ENCODE measurements around the gene LGR4. TPM values are rescaled to one million over a fixed set of nuclear protein-coding genes. Genes with fewer than 3 reads are reported as not detected.

The LGR4 gene
- total and polyA plus RNA-seq, 2 of the 13 experiments (the other 11 are each of a cell fraction or from before 2014, with no cell fraction given): 42.1 to 68.7 TPM

GRCh38 chr11:27330633-27331270 is 141.8 kb downstream of the LGR4 start (continued):
- TF ChIP-seq ZNF34 (CRISPR knock-in tag; IDR thresholded peaks at IDR 0.05; ENCODE audit: borderline replicate concordance): no peak
- no peak for TF ChIP-seq SIX4 (CRISPR knock-in tag; IDR thresholded peaks at IDR 0.05)
- no peak for TF ChIP-seq RNF219 (CRISPR knock-in tag; IDR thresholded peaks at IDR 0.05)
- peak; percentile 86 for TF ChIP-seq FOXA3 (CRISPR knock-in tag; IDR thresholded peaks at IDR 0.05)
- peak; percentile 57 for TF ChIP-seq ASH2L (IDR thresholded peaks at IDR 0.05; ENCODE audit: insufficient read length, low read depth, low read length)
- TF ChIP-seq STAG1 (CRISPR knock-in tag; IDR thresholded peaks at IDR 0.05): no peak
- no peak for TF ChIP-seq THYN1 (CRISPR knock-in tag; IDR thresholded peaks at IDR 0.05; ENCODE audit: borderline replicate concordance, low read depth)
- TF ChIP-seq ZNF501 (CRISPR knock-in tag; IDR thresholded peaks at IDR 0.05): no peak
- TF ChIP-seq RAD21 (CRISPR knock-in tag; IDR thresholded peaks at IDR 0.05): no peak
- peak; percentile 96 for TF ChIP-seq TCF7 (IDR thresholded peaks at IDR 0.05; ENCODE audit: low read depth)
- TF ChIP-seq, protein P1, sequence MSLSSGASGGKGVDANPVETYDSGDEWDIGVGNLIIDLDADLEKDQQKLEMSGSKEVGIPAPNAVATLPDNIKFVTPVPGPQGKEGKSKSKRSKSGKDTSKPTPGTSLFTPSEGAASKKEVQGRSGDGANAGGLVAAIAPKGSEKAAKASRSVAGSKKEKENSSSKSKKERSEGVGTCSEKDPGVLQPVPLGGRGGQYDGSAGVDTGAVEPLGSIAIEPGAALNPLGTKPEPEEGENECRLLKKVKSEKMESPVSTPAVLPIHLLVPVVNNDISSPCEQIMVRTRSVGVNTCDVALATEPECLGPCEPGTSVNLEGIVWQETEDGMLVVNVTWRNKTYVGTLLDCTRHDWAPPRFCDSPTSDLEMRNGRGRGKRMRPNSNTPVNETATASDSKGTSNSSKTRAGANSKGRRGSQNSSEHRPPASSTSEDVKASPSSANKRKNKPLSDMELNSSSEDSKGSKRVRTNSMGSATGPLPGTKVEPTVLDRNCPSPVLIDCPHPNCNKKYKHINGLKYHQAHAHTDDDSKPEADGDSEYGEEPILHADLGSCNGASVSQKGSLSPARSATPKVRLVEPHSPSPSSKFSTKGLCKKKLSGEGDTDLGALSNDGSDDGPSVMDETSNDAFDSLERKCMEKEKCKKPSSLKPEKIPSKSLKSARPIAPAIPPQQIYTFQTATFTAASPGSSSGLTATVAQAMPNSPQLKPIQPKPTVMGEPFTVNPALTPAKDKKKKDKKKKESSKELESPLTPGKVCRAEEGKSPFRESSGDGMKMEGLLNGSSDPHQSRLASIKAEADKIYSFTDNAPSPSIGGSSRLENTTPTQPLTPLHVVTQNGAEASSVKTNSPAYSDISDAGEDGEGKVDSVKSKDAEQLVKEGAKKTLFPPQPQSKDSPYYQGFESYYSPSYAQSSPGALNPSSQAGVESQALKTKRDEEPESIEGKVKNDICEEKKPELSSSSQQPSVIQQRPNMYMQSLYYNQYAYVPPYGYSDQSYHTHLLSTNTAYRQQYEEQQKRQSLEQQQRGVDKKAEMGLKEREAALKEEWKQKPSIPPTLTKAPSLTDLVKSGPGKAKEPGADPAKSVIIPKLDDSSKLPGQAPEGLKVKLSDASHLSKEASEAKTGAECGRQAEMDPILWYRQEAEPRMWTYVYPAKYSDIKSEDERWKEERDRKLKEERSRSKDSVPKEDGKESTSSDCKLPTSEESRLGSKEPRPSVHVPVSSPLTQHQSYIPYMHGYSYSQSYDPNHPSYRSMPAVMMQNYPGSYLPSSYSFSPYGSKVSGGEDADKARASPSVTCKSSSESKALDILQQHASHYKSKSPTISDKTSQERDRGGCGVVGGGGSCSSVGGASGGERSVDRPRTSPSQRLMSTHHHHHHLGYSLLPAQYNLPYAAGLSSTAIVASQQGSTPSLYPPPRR (CRISPR knock-in tag; IDR thresholded peaks at IDR 0.05; ENCODE audit: borderline replicate concordance): peak; percentile 77
- no peak for TF ChIP-seq MATR3 (CRISPR knock-in tag; IDR thresholded peaks at IDR 0.05)
- TF ChIP-seq NFE2L2 (IDR thresholded peaks at IDR 0.05; ENCODE audit: low read length): no peak
- TF ChIP-seq NFRKB (IDR thresholded peaks at IDR 0.05): no peak
- TF ChIP-seq ZNF10 (CRISPR knock-in tag; IDR thresholded peaks at IDR 0.05; ENCODE audit: borderline replicate concordance, low read depth): no peak
- no peak for TF ChIP-seq KDM3A (CRISPR knock-in tag; IDR thresholded peaks at IDR 0.05; ENCODE audit: low read depth)
- TF ChIP-seq ZNF337 (CRISPR knock-in tag; IDR thresholded peaks at IDR 0.05; ENCODE audit: borderline replicate concordance, low read depth): no peak
- TF ChIP-seq NCOR1 (IDR thresholded peaks at IDR 0.05; ENCODE audit: borderline replicate concordance, low read length): peak; percentile 55; the same call in 1 of the 2 replicates
- TF ChIP-seq, protein P2, sequence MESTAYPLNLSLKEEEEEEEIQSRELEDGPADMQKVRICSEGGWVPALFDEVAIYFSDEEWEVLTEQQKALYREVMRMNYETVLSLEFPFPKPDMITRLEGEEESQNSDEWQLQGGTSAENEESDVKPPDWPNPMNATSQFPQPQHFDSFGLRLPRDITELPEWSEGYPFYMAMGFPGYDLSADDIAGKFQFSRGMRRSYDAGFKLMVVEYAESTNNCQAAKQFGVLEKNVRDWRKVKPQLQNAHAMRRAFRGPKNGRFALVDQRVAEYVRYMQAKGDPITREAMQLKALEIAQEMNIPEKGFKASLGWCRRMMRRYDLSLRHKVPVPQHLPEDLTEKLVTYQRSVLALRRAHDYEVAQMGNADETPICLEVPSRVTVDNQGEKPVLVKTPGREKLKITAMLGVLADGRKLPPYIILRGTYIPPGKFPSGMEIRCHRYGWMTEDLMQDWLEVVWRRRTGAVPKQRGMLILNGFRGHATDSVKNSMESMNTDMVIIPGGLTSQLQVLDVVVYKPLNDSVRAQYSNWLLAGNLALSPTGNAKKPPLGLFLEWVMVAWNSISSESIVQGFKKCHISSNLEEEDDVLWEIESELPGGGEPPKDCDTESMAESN (CRISPR knock-in tag; conservative IDR thresholded peaks at IDR 0.05): no peak
- peak; percentile 94 for TF ChIP-seq NFIC (IDR thresholded peaks at IDR 0.05; ENCODE audit: low read length)
- TF ChIP-seq POLR2G (IDR thresholded peaks at IDR 0.05; ENCODE audit: low read depth, low read length): no peak
- TF ChIP-seq FOSL2 (CRISPR knock-in tag; IDR thresholded peaks at IDR 0.05): peak; percentile 23; the same call in 1 of the 2 replicates
- TF ChIP-seq MEF2D (CRISPR knock-in tag; IDR thresholded peaks at IDR 0.05): no peak

All from HepG2 (cell line).